ENCODE results near the gene C6orf132.

GRCh38 chr6:42079941-42080464 lies 62.4 kb downstream of the C6orf132 start:
- TF ChIP-seq CTCF (IDR thresholded peaks at IDR 0.05) (no peak), POLR2AphosphoS5 (IDR thresholded peaks at IDR 0.05) (no peak)

All from suprapubic skin (tissue), 3 donors.